ENCODE data around the gene CRHR2. TPM values are rescaled to one million over a fixed set of nuclear protein-coding genes. Genes with fewer than 3 reads are reported as not detected.

The CRHR2 gene
- total and polyA plus RNA-seq, 2 of the 4 experiments (the other 2 are of a cell fraction) = not detected

DNA sequence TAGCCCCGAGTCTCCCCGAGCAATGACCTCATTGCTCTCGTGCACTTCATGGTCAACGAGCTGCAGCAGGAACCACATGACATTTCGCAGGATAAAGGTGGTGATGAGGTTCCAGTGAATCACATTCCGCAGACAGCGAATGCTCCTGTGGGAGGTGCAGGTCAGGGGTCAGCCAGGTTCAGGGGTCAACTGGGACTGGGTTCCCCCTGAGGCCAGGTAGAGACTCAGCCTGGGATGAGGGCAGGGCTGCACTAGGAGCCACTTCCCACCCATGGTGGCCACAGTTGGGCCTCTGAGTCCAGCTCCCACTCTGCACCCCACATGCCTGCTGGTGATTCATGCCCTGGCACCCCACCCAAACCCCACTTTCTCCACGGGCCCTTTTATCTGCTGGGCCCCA lies 17.2 kb downstream of the CRHR2 start:
- Histone ChIP-seq H3K18ac (ENCODE audit: low read depth, low read length) (no peak overlapping the region), H4K91ac (ENCODE audit: insufficient read depth, low read depth, low read length) (no peak overlapping the region), H2BK20ac (ENCODE audit: low read depth, low read length) (no peak overlapping the region), H3K9ac (ENCODE audit: low read depth, low read length) (no peak overlapping the region), H3K36me3 (ENCODE audit: control insufficient read depth, insufficient read depth, low read length) (no peaks in the 10 kb centered on the region), H3K4ac (ENCODE audit: low read depth, low read length) (no peak overlapping the region), H2AFZ (replicated peaks; ENCODE audit: low read length, poor library complexity) (no peak overlapping the region), H3K9me3 (ENCODE audit: control insufficient read depth, insufficient read depth, low read length) (no peaks in the 10 kb centered on the region), H3K56ac (ENCODE audit: extremely low read depth, insufficient read depth, low read length) (no peak overlapping the region), H3K79me1 (ENCODE audit: low read depth in 1 of 2, low read length in 2 of 2) (no peaks in the 10 kb centered on the region), H2BK120ac (ENCODE audit: low read depth, low read length) (no peak overlapping the region), H3K27me3 (ENCODE audit: control insufficient read depth, insufficient read depth, low read length) (peaks cover 24% of the 10 kb centered on the region), H4K5ac (ENCODE audit: low read depth, low read length) (no peak overlapping the region), H4K20me1 (ENCODE audit: insufficient read depth, low read length) (no peaks in the 10 kb centered on the region), H2AK9ac (replicated peaks; ENCODE audit: low read depth, low read length, poor library complexity) (no peak overlapping the region), H4K8ac (ENCODE audit: low read depth in 2 of 2, low read length in 2 of 2) (no peak overlapping the region), H3K4me1 (ENCODE audit: control insufficient read depth, insufficient read depth, low read length) (no peaks in the 10 kb centered on the region), H2AK5ac (ENCODE audit: low read depth, low read length) (no peak overlapping the region), H3K4me3 (ENCODE audit: insufficient read depth, low read depth, low read length) (no peak overlapping the region), H3K27ac (ENCODE audit: insufficient read depth, low read length) (no peak overlapping the region), H3K23ac (ENCODE audit: low read depth, low read length) (no peak overlapping the region), H2BK15ac (ENCODE audit: low read depth, low read length) (no peak overlapping the region), H3K9me1 (ENCODE audit: insufficient read depth, low read length) (no peaks in the 10 kb centered on the region; the same call in 1 of the 2 replicates), H3K14ac (replicated peaks; ENCODE audit: low read depth, low read length) (no peak overlapping the region), H2BK5ac (ENCODE audit: low read depth, low read length, poor library complexity, severe bottlenecking) (no peak overlapping the region), H3K4me2 (ENCODE audit: low read depth, low read length) (no peak overlapping the region)
- intact Hi-C loops (cut with micrococcal nuclease) (no loop called here), in situ Hi-C loops (cut with MboI; ENCODE audit: low sequenced_read_pairs) (no loop called here), dilution Hi-C loops (cut with HindIII; ENCODE audit: low sequenced_read_pairs, unreplicated experiment) (no loop called here)
- WGBS, 2 experiments (ENCODE audit: extremely low coverage in 2 of 2, insufficient read length in 1 of 2) = 60% methylated on average over 1 of the region's 8 CpGs; no CpG with 5 or more reads in 1 of the 2 experiments
- no peak for TF ChIP-seq CHD1 (IDR thresholded peaks at IDR 0.05; ENCODE audit: low read depth, low read length)
- CTCF ChIA-PET = no interaction called here
- ATAC-seq (ENCODE audit: low read depth) (no peak), DNase-seq (no peak)
- no TSS peak for BruUV-seq (replicated peaks)
- POLR2A ChIA-PET (ENCODE audit: unreplicated experiment) = no interaction called here
